Measurements from ENCODE around the gene RAPGEF2. TPM values are rescaled to one million over a fixed set of nuclear protein-coding genes. Genes with fewer than 3 reads are reported as not detected.

Gene RAPGEF2
- total RNA-seq, 1 donor from 2014 or later, result 15.3 TPM

- intact Hi-C loops (cut with micrococcal nuclease), result no loop called here
Observed at GRCh38 chr4:159269956-159270355, 167.1 kb downstream of the RAPGEF2 start.

GRCh38 chr4:159271856-159272255 lies 169.0 kb downstream of the RAPGEF2 start:
- intact Hi-C loops (cut with micrococcal nuclease), result no loop called here

GRCh38 chr4:159272273-159273140 lies 169.6 kb downstream of the RAPGEF2 start:
- intact Hi-C loops (cut with micrococcal nuclease), result no loop called here

- intact Hi-C loops (cut with micrococcal nuclease), result no loop called here
Observed at GRCh38 chr4:159273141-159273438, 170.2 kb downstream of the RAPGEF2 start.

GRCh38 chr4:159273841-159274240 lies 171.0 kb downstream of the RAPGEF2 start:
- intact Hi-C loops (cut with micrococcal nuclease), result no loop called here

GRCh38 chr4:159278399-159278798 lies 175.5 kb downstream of the RAPGEF2 start:
- intact Hi-C loops (cut with micrococcal nuclease), result no loop called here

GRCh38 chr4:159279084-159279483 lies 176.2 kb downstream of the RAPGEF2 start:
- intact Hi-C loops (cut with micrococcal nuclease), result no loop called here

GRCh38 chr4:159280442-159281172 lies 177.7 kb downstream of the RAPGEF2 start:
- intact Hi-C loops (cut with micrococcal nuclease), result no loop called here

GRCh38 chr4:159281771-159282170 lies 178.9 kb downstream of the RAPGEF2 start:
- intact Hi-C loops (cut with micrococcal nuclease), result no loop called here

- intact Hi-C loops (cut with micrococcal nuclease), result no loop called here
Observed at GRCh38 chr4:159282329-159282728, 179.4 kb downstream of the RAPGEF2 start.

GRCh38 chr4:159282944-159283343 lies 180.1 kb downstream of the RAPGEF2 start:
- intact Hi-C loops (cut with micrococcal nuclease), result no loop called here

- intact Hi-C loops (cut with micrococcal nuclease), result no loop called here
Observed at GRCh38 chr4:159283696-159284095, 180.8 kb downstream of the RAPGEF2 start.

GRCh38 chr4:159284113-159284512 lies 181.2 kb downstream of the RAPGEF2 start:
- intact Hi-C loops (cut with micrococcal nuclease), result no loop called here

GRCh38 chr4:159284733-159285132 lies 181.9 kb downstream of the RAPGEF2 start:
- intact Hi-C loops (cut with micrococcal nuclease), result no loop called here

GRCh38 chr4:159287767-159288166 lies 184.9 kb downstream of the RAPGEF2 start:
- intact Hi-C loops (cut with micrococcal nuclease), result no loop called here

- intact Hi-C loops (cut with micrococcal nuclease), result no loop called here
Observed at GRCh38 chr4:159289682-159290081, 186.8 kb downstream of the RAPGEF2 start.

GRCh38 chr4:159290321-159291030 lies 187.6 kb downstream of the RAPGEF2 start:
- intact Hi-C loops (cut with micrococcal nuclease), result no loop called here

- intact Hi-C loops (cut with micrococcal nuclease), result no loop called here
Observed at GRCh38 chr4:159291176-159291575, 188.3 kb downstream of the RAPGEF2 start.

- intact Hi-C loops (cut with micrococcal nuclease), result no loop called here
Observed at GRCh38 chr4:159292137-159292896, 189.4 kb downstream of the RAPGEF2 start.

GRCh38 chr4:159293811-159294515 lies 191.1 kb downstream of the RAPGEF2 start:
- intact Hi-C loops (cut with micrococcal nuclease), result no loop called here

- intact Hi-C loops (cut with micrococcal nuclease), result no loop called here
Observed at GRCh38 chr4:159296061-159296460, 193.2 kb downstream of the RAPGEF2 start.

Measured in T-helper 2 cell treated with Interferon-gamma antibody and Interleukin-4, amounts not matched to agents 100 ng/mL and 5 ng/mL, for 36 hours (primary cell).